GM18520 (cell line): Measurements from ENCODE around the gene FLOT1.
"Not testable (repeated sequence)": the region's sequence is repeated elsewhere in the genome, so short reads cannot be mapped to it uniquely, and the experiment has no call there.

Source experiments
- ATAC-seq: cut with Tn5 transposase; IDR thresholded peaks from one replicate; pipeline ENCODE4 v1.9.1; 2021; ENCODE audit not compliant: unreplicated experiment

The FLOT1 gene

GRCh38 chr6:30767944-30768301 is 25.4 kb upstream of the FLOT1 start:
- ATAC-seq: no peak

GRCh38 chr6:30767158-30767943 is 24.9 kb upstream of the FLOT1 start:
- peak; percentile 63 for ATAC-seq

GRCh38 chr6:30766461-30767157 is 24.1 kb upstream of the FLOT1 start:
- no peak for ATAC-seq

GRCh38 chr6:30765495-30765894 is 23.0 kb upstream of the FLOT1 start:
- not testable (repeated sequence) for ATAC-seq

GRCh38 chr6:30764490-30765043 is 22.1 kb upstream of the FLOT1 start:
- ATAC-seq: not testable (repeated sequence)

GRCh38 chr6:30763618-30764489 is 21.4 kb upstream of the FLOT1 start:
- no peak for ATAC-seq

- ATAC-seq: no peak
Measured at GRCh38 chr6:30763155-30763617, 20.7 kb upstream of the FLOT1 start.

GRCh38 chr6:30761791-30762429 is 19.4 kb upstream of the FLOT1 start:
- ATAC-seq: no peak

- ATAC-seq: no peak
Measured at GRCh38 chr6:30760549-30760948, 18.1 kb upstream of the FLOT1 start.

- no peak for ATAC-seq
Measured at GRCh38 chr6:30759575-30760239, 17.2 kb upstream of the FLOT1 start.

- ATAC-seq: no peak
Measured at GRCh38 chr6:30757261-30757904, 14.9 kb upstream of the FLOT1 start.

- not testable (repeated sequence) for ATAC-seq
Measured at GRCh38 chr6:30756405-30757003, 14.0 kb upstream of the FLOT1 start.

GRCh38 chr6:30754631-30755030 is 12.1 kb upstream of the FLOT1 start:
- no peak for ATAC-seq

- ATAC-seq: no peak
Measured at GRCh38 chr6:30752157-30752927, 9.9 kb upstream of the FLOT1 start.

GRCh38 chr6:30750379-30750668 is 7.8 kb upstream of the FLOT1 start:
- ATAC-seq: no peak

- no peak for ATAC-seq
Measured at GRCh38 chr6:30749554-30750378, 7.3 kb upstream of the FLOT1 start.

GRCh38 chr6:30748851-30749540 is 6.5 kb upstream of the FLOT1 start:
- ATAC-seq: no peak
